Fibroblast of skin of back (primary cell): ENCODE measurements around the gene TPX2.

Experiments used
- DNase-seq: peaks from one replicate; pipeline ENCODE4 v3.0.0-alpha.2; 2013

TPX2 gene

GRCh38 chr20:31705598-31706597 is 33.2 kb upstream of the TPX2 start:
- DNase-seq, result no peak

DNA sequence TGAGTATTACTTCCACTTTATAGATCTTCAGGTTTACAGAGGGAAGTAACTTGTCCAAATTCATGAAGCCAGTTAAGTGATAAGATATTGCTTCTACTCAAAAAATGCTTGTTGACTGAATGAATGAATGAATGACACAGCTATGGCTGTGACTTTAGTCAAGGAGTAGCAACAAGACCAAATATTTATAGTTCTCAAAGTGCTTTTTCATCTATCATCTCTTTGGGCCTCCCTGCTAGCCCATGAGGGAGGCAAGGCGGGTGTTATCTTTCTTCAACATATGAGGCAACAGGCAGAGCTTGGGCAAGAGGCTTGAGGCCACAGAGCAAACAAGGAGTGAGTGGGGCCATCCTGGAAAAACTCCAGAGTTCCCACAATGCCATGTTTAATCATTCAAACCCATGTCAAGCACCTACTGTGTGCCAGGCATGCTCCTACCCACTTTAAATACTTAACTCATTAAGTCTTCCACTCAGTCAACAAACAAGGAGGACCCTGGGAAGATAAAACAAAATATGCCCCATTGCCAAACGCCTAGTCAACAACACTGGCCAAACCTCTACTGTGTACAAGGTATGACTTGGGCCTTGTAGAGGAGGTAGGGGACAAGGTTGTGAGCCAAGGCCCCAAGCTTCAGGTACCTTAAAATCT is 32.4 kb upstream of the TPX2 start:
- DNase-seq, result no peak

- DNase-seq, result no peak
Observed at GRCh38 chr20:31707258-31707615, 31.9 kb upstream of the TPX2 start.

GRCh38 chr20:31707994-31708735 is 30.9 kb upstream of the TPX2 start:
- DNase-seq, result no peak

GRCh38 chr20:31708736-31709534 is 30.2 kb upstream of the TPX2 start:
- DNase-seq, result no peak

- no peak for DNase-seq
Observed at GRCh38 chr20:31709939-31710338, 29.2 kb upstream of the TPX2 start.

- DNase-seq, result no peak
Observed at GRCh38 chr20:31710423-31711108, 28.5 kb upstream of the TPX2 start.

GRCh38 chr20:31711179-31712111 is 27.6 kb upstream of the TPX2 start:
- DNase-seq, result no peak

GRCh38 chr20:31712112-31712553 is 27.0 kb upstream of the TPX2 start:
- no peak for DNase-seq

GRCh38 chr20:31712564-31713311 is 26.4 kb upstream of the TPX2 start:
- peak; percentile 91 for DNase-seq

- peak; percentile 98 for DNase-seq
Observed at GRCh38 chr20:31713312-31714273, 25.5 kb upstream of the TPX2 start.

DNA sequence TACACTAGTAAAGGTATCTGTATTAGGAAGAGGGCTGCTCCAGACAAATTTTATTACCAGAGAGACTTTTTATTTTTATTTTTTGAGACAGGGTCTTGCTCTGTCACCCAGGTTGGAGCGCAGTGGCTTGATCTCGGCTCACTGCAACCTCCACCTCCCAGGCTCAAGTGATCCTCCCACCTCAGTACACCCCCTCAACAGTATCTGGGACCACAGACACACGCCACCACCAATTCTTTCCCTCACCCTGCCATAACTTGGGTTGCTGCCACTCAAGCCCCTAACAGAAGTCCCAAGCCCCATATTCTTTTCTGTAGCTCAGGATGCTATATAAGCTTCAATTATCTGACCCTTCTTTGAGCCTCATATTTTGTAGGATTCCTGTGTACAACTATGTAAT is 23.3 kb upstream of the TPX2 start:
- no peak for DNase-seq

DNA sequence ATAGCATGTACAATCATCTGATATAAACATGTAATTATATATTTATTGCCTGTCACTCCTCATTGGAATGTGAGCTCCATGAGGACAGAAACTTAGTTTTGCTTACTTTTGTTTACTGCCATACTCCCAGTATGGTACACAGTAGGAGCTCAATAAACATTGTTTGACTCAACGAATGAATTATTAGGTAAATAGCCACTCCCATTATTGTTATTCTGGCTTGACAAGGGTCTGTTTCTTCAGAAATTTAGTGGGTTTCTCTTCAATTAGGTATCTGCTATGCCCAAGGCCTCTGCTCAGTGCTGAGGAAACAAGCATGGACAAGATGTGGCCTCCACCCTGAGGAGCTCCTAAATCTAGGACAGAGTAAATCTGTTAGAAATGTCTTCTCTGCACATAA is 22.7 kb upstream of the TPX2 start:
- DNase-seq, result no peak

DNA sequence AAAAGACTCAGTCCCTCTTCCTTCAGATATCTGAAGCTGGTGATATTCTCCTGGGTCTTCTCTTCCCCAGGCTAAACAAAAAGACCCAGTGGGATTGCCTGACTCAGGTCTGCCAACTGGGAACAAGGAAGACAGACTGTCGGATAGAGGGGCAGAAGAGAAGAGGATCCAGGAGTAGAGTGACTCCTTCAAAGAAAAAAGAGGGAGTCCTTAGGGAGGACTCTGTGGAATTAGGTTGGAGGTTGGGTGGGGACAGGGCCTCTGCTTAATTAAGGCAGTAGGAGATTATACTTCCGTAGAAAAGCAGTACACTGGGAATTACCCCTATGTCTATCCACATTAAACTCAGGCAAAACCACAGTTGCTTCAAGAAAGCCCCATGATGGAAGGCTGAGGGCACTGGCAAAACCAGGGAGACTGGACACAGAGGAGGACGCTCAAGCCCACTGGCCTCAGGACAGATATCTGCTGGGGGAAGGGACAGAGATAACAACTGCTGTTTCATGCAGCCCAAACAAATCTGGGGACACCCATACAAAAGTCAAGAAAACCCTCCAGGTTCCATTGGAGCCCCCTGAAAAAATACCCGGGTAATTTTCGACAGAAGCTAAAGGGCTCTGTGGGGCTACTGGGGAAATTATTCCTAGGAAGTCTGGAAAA is 22.1 kb upstream of the TPX2 start:
- DNase-seq, result no peak

DNA sequence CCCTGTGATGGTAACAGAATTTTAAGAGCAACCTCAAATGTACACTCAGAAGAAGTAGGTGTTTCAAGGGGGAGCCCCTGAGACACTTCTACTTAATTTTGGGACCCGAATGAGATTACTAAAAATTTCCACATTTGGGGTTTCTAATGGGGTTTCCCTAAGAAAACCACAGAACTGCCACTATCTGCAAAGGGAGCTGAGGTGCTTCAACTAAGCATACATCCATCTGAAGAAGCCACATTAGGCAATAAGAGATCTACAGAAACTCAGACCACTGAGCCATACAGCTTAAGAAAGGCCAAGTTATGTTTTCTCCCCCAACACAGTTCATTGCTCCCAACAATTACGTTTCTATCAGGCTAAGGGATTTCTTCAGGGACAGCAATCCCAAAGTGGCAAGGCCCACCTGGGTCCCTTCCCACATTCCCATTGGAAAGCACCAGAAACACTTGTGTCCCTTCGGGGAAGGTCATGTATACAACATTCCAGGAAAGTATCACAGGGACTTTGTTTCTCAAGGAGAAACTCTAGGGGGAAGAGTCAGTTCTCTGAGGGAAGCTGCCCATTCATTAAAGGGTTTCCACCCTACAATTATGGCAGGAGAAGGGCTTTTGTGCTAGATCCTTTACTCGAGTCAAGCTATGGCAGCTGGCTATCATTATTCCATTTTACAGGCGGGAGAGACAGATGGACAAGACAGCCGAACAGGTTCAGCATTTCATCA is 21.4 kb upstream of the TPX2 start:
- no peak for DNase-seq

DNA sequence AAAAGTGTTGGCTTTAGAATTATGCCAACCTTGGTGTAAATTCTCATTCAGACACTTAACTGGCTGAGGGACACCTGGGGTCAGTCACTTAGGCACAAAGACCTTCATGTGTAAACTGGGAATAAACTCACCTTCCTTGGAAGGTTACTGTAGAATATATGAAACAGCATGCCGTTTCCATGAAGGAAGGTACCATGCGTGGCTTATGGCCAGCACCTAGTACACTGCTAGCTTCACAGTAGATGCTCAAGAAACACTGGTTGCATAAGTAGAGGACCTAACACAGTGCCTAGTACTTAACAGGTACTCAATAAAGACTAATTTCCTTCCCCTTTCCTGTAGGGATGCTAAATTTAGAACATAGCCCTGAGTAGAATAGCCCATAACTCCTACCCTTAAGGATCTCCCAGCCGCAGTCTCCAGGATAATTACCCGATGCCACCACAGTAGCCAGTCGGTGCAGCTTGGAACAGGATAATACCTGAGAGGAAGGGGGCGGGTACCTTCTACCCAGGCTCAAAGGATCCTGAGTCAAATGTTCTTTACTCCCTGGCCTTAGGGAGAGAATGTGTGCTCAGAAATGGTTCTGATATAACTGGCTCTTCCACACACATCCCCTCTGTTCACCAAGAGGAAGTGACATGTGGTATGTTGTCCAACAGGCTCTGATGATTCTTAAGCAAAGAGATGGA is 20.0 kb upstream of the TPX2 start:
- no peak for DNase-seq
